NCI-H748 (cell line): ENCODE data around the gene RPAP3.
A peak's percentile ranks its signal among the peaks of the same experiment; 100 is the strongest.

Experiments
- DNase-seq: peaks from one replicate; lab custom pipeline; 2025; ENCODE audit not compliant: unreplicated experiment; lab: John Stamatoyannopoulos, UW

Gene RPAP3

GRCh38 chr12:47722136-47722834 is 16.5 kb upstream of the RPAP3 start:
- DNase-seq: no peak

GRCh38 chr12:47721431-47721973 is 15.7 kb upstream of the RPAP3 start:
- no peak for DNase-seq

DNA sequence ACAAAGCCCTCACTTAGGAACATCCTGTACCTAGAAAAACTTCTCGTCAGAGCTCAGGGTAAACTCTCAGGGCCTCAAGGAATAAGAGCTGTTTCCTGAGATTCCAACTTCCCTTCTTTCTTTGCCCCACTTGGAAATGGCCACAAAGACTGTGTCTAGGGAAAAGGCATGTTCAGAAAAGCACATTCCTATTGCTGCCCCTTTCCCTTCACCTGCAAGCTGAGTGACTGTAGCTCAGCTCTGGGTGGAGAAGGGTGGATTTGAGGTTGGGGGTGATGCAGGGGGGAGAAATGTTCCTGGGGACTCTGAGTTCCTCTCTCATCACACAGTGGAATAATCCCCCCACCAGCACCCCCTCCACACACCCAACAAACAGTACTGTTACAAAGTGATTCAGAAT is 12.7 kb upstream of the RPAP3 start:
- DNase-seq: no peak

- peak; percentile 80 for DNase-seq
Observed at GRCh38 chr12:47717443-47718193, 11.8 kb upstream of the RPAP3 start.

- DNase-seq: no peak
Observed at GRCh38 chr12:47717046-47717442, 11.2 kb upstream of the RPAP3 start.

- no peak for DNase-seq
Observed at GRCh38 chr12:47715877-47716548, 10.2 kb upstream of the RPAP3 start.

GRCh38 chr12:47715393-47715876 is 9.6 kb upstream of the RPAP3 start:
- peak; percentile 83 for DNase-seq

GRCh38 chr12:47714826-47715386 is 9.1 kb upstream of the RPAP3 start:
- DNase-seq: no peak

DNA sequence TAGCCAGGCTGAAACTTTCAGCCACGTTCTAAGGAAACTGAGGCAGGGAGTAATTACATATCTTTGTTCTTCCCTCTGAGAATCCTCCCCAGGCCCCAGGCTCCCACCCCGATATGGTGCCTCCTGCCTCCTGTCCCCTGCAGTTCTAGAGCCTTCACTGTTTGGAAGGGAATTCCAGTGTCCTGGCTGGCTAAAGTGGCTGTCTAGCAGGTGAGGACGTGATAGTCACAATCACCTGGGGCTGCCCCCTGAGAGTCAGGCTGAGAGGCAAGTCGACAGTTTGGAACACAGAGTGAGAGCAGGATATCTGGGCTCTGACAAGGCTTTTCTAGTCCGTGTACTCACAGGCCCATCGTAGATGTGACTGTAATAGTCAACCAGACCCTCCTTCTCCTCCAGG is 6.3 kb upstream of the RPAP3 start:
- no peak for DNase-seq

- no peak for DNase-seq
Observed at GRCh38 chr12:47711448-47711847, 5.6 kb upstream of the RPAP3 start.

DNA sequence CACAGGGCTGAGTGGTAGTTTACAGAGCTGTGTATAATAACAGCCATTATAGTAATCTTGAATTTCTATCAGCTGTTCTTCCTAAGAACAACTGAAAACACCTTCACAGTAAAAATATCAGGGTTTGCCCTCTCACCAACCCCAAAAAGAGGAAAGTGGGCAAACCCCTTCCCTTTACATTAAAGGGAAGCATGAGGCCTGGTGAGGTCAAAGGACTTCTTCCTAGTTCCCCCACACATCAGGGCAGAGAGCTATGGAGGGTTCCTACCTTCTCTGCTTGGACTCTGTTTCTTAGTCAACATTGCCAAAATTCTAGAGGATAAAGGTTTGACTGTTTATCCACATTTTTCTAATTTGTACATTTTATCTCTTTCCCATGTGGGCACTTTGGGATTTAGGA is 4.4 kb upstream of the RPAP3 start:
- DNase-seq: no peak

DNA sequence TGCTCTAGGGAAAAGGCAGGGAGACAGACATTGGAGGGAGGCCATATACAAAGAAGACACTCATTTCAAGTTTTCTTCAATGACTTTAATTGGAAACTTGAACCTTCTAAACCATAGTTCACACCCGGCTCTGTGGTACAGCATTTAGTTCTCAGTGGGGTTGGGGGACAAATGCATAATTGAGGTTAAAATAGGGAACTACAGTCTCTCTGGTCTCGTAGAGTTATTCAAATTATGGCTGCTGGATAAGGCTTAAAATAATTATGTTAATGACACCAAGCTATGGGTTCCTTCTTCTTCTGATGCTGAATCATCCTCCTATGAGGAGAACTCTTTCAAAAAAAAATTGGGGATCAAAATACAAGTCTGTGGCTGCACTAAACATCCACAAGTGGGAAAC is 3.8 kb upstream of the RPAP3 start:
- no peak for DNase-seq

- no peak for DNase-seq
Observed at GRCh38 chr12:47709237-47709636, 3.4 kb upstream of the RPAP3 start.

GRCh38 chr12:47707905-47708543 is 2.2 kb upstream of the RPAP3 start:
- DNase-seq: no peak

GRCh38 chr12:47707355-47707754 is 1.5 kb upstream of the RPAP3 start:
- DNase-seq: no peak

DNA sequence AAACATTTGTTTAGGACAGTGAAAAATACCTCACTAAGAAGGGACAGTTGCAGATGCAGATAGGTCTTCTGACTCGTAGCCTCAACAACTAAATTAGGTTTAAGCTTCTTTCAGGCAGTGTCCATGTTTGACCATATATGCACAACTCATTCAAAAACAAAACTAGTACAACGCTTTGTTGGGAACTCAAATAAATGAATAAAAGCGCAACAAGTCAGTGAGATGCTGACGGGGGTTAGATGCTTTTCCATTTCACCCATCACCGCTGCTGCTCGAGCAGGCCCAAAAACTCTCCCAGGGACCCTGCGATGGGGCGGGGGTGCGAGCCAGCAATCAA is 633 bp downstream of the RPAP3 start:
- no peak for DNase-seq

GRCh38 chr12:47704719-47705118 is 1.1 kb downstream of the RPAP3 start:
- DNase-seq: no peak

DNA sequence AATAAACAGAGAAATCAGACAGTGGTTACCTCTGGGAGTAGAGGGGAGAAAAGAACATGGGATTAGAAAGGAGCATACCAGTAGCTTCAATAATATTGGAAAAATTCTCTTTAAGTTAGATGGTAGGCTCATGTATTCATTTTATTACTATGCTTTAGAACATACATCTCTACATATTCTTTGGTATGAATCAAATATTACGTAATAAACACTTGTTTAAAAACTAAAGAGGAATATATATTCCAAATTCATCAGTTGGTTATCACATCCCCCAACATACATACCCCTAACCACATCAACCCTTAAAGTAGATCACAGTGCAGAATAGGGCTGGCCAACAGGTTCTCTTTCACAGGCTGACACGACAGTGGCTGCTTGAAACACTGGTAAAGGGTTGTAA is 5.6 kb downstream of the RPAP3 start:
- no peak for DNase-seq

DNA sequence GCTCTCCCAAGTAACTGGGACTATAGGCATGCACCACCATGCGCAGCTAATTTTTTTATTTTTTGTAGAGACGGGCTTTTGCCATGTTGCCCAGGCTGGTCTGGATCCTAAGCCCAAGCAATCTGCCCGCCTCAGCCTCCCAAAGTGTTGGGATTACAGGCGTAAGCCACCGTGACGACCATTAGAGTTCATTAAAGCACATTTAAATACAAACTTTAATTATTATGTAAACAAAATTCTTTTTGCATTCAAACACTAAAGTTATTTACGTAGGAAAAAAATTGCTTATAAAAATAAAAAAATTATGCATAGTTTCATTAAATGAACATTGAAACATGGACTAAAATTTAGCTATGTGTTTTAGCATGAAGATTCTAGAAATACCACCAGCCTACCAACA is 7.2 kb downstream of the RPAP3 start:
- no peak for DNase-seq

DNA sequence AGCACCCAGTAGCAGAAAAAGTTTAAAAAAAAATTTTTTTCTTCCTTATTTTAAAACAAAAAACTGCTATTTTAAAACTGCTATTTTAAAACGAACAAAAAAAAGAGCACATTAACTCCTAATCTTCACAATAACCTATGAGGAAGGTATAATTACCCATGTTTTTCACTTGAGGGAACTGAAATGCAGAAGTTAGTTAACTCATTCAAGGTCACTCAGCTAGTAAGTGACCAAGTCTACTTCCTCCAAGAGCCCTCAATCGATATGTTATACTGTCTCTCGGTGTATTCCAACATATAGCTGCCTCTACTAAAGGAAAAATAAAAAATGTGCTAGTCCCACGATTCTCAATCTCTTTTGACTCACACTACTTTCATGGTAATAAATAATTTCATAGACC is 7.8 kb downstream of the RPAP3 start:
- no peak for DNase-seq

GRCh38 chr12:47689215-47689614 is 16.6 kb downstream of the RPAP3 start:
- DNase-seq: no peak
